Testis (tissue), 2 donors: ENCODE data around the gene TCEANC.

ENCODE experiments used
- CTCF ChIP-seq, 3 experiments: fragments of 450-650 bp in 2 of 3; fragments of 200-600 bp in 1 of 3; sonication (generic) in 1 of 3; IDR thresholded peaks; one replicate each; pipeline ENCODE4 v1.5.1; 2016 to 2019; ENCODE audit warnings: antibody characterized with exemption in 3 of 3, mild to moderate bottlenecking in 2 of 3, moderate library complexity in 1 of 3
- POLR2A ChIP-seq: fragments of 450-650 bp; IDR thresholded peaks from one replicate; pipeline ENCODE4 v1.6.1; 2017; ENCODE audit warnings: antibody characterized with exemption, mild to moderate bottlenecking, moderate library complexity

- TF ChIP-seq CTCF (IDR thresholded peaks at IDR 0.05) (no peak), POLR2A (no peak)
Observed at GRCh38 chrX:13645464-13646153, 7.3 kb upstream of the TCEANC start.
